KMS-11 (cell line): ENCODE data around the gene KLHL6.

ENCODE experiments used
- H2AFZ ChIP-seq: fragments of 200-600 bp; sonication (generic); 2 replicates; pipeline ENCODE4 v1.6.1; 2016; ENCODE audit warnings: antibody characterized with exemption, mixed run types, low read depth
- H3K27ac ChIP-seq: fragments of 200-600 bp; sonication (generic); 2 replicates; pipeline ENCODE4 v1.6.1; 2016; ENCODE audit warnings: mild to moderate bottlenecking, mixed run types
- H3K27me3 ChIP-seq: fragments of 200-600 bp; sonication (generic); 2 replicates; pipeline ENCODE4 v1.6.1; 2017; ENCODE audit warnings: mild to moderate bottlenecking, low read depth, mixed run types, moderate library complexity; ENCODE audit not compliant: insufficient read depth
- H3K36me3 ChIP-seq: fragments of 200-600 bp; sonication (generic); 2 replicates; pipeline ENCODE4 v1.6.1; 2017; ENCODE audit warnings: mild to moderate bottlenecking, mixed run types; ENCODE audit not compliant: insufficient read depth
- H3K4me1 ChIP-seq: fragments of 200-600 bp; sonication (generic); 2 replicates; pipeline ENCODE4 v1.6.1; 2016; ENCODE audit warnings: mild to moderate bottlenecking, low read depth, mixed run types; ENCODE audit not compliant: poor library complexity, severe bottlenecking
- H3K4me2 ChIP-seq: fragments of 200-600 bp; sonication (generic); 2 replicates; pipeline ENCODE4 v1.7.0; 2016; ENCODE audit warnings: mild to moderate bottlenecking, mixed run types
- H3K4me3 ChIP-seq: fragments of 200-600 bp; sonication (generic); IDR thresholded peaks from 2 replicates; pipeline ENCODE4 v1.6.1; 2017; ENCODE audit warnings: low read depth, low read length, mixed read lengths; ENCODE audit not compliant: insufficient read depth
- H3K79me2 ChIP-seq: fragments of 200-600 bp; sonication (generic); 2 replicates; pipeline ENCODE4 v1.6.1; 2016; ENCODE audit warnings: low read depth, mixed run types; ENCODE audit not compliant: insufficient read depth
- H3K9ac ChIP-seq: fragments of 200-600 bp; sonication (generic); 2 replicates; pipeline ENCODE4 v1.6.1; 2016; ENCODE audit warnings: mild to moderate bottlenecking, mixed run types
- H4K20me1 ChIP-seq: fragments of 200-600 bp; sonication (generic); 2 replicates; pipeline ENCODE4 v1.6.1; 2016; ENCODE audit warnings: mild to moderate bottlenecking, mixed run types; ENCODE audit not compliant: insufficient read depth
- CTCF ChIP-seq: fragments of 200-600 bp; sonication (generic); conservative IDR thresholded peaks from 2 replicates; pipeline ENCODE4 v1.6.1; 2017; ENCODE audit warnings: low read depth, mild to moderate bottlenecking, antibody characterized with exemption, low read length, moderate library complexity, mixed read lengths

KLHL6 gene

GRCh38 chr3:183496311-183496710, 59.2 kb downstream of the KLHL6 start:
- no peak overlapping the region for H3K4me2 ChIP-seq
- H4K20me1 ChIP-seq = no peaks in the 10 kb centered on the region
- TF ChIP-seq CTCF = no peak
- no peak overlapping the region for H3K4me3 ChIP-seq
- no peak overlapping the region for H3K9ac ChIP-seq
- H3K79me2 ChIP-seq = no peaks in the 10 kb centered on the region
- no peaks in the 10 kb centered on the region for H3K27me3 ChIP-seq
- no peak overlapping the region for H3K27ac ChIP-seq
- no peak overlapping the region for H2AFZ ChIP-seq
- H3K4me1 ChIP-seq = no peaks in the 10 kb centered on the region
- H3K36me3 ChIP-seq = no peaks in the 10 kb centered on the region

GRCh38 chr3:183494341-183494740, 61.2 kb downstream of the KLHL6 start:
- Histone ChIP-seq H3K4me1 (no peaks in the 10 kb centered on the region), H2AFZ (no peak overlapping the region), H3K27ac (no peak overlapping the region), H3K27me3 (no peaks in the 10 kb centered on the region), H3K79me2 (no peaks in the 10 kb centered on the region), H4K20me1 (no peaks in the 10 kb centered on the region), H3K9ac (no peak overlapping the region), H3K4me3 (no peak overlapping the region), H3K4me2 (no peak overlapping the region), H3K36me3 (no peaks in the 10 kb centered on the region)
- no peak for TF ChIP-seq CTCF

GRCh38 chr3:183493296-183494045, 62.0 kb downstream of the KLHL6 start:
- Histone ChIP-seq H4K20me1 (no peaks in the 10 kb centered on the region), H3K36me3 (no peaks in the 10 kb centered on the region), H3K27ac (no peak overlapping the region), H3K4me3 (no peak overlapping the region), H3K4me2 (no peak overlapping the region), H3K27me3 (no peaks in the 10 kb centered on the region), H3K4me1 (no peaks in the 10 kb centered on the region), H3K9ac (no peak overlapping the region), H3K79me2 (no peaks in the 10 kb centered on the region), H2AFZ (no peak overlapping the region)
- no peak for TF ChIP-seq CTCF

GRCh38 chr3:183492849-183493179, 62.7 kb downstream of the KLHL6 start:
- Histone ChIP-seq H4K20me1 (no peaks in the 10 kb centered on the region), H3K79me2 (no peaks in the 10 kb centered on the region), H3K4me1 (no peaks in the 10 kb centered on the region), H3K4me3 (no peak overlapping the region), H3K4me2 (no peak overlapping the region), H3K27me3 (no peaks in the 10 kb centered on the region), H3K27ac (no peak overlapping the region), H3K36me3 (no peaks in the 10 kb centered on the region), H2AFZ (no peak overlapping the region), H3K9ac (no peak overlapping the region)
- no peak for TF ChIP-seq CTCF
